22Rv1 (cell line): ENCODE data around the gene ASCL2.

Source experiments
- H3K27ac ChIP-seq: fragments of 450-650 bp; 2 replicates; pipeline ENCODE4 v1.5.1; 2017
- CTCF ChIP-seq: fragments of 450-650 bp; IDR thresholded peaks from 2 replicates; pipeline ENCODE4 v1.5.1; 2017; ENCODE audit warnings: mild to moderate bottlenecking
- ZFX ChIP-seq: fragments of 450-650 bp; IDR thresholded peaks from 2 replicates; pipeline ENCODE4 v1.6.1; 2017; ENCODE audit warnings: antibody characterized with exemption, borderline replicate concordance

Gene ASCL2

GRCh38 chr11:2259897-2260451 lies 10.4 kb downstream of the ASCL2 start:
- no peak for TF ChIP-seq ZFX
- no peak for TF ChIP-seq CTCF
- no peak overlapping the region for H3K27ac ChIP-seq

GRCh38 chr11:2259466-2259830 lies 10.9 kb downstream of the ASCL2 start:
- H3K27ac ChIP-seq, result no peak overlapping the region

GRCh38 chr11:2258501-2259465 lies 11.6 kb downstream of the ASCL2 start:
- TF ChIP-seq ZFX, result no peak
- TF ChIP-seq CTCF, result no peak
- H3K27ac ChIP-seq, result no peak overlapping the region

More at GRCh38 chr11:2259466-2259830, 10.9 kb downstream of the ASCL2 start:
- TF ChIP-seq ZFX, result no peak
- no peak for TF ChIP-seq CTCF

GRCh38 chr11:2256951-2257700 lies 13.3 kb downstream of the ASCL2 start:
- H3K27ac ChIP-seq, result peak overlapping the region; percentile 96
- no peak for TF ChIP-seq CTCF
- no peak for TF ChIP-seq ZFX

- peak overlapping the region; percentile 96 for H3K27ac ChIP-seq
- TF ChIP-seq CTCF, result no peak
- no peak for TF ChIP-seq ZFX
Observed at GRCh38 chr11:2256293-2256913, 14.0 kb downstream of the ASCL2 start.

GRCh38 chr11:2252018-2252417 lies 18.4 kb downstream of the ASCL2 start:
- TF ChIP-seq CTCF (no peak), ZFX (no peak)
- no peak overlapping the region for H3K27ac ChIP-seq
